Rectal smooth muscle tissue (tissue), 1 donor: Measurements from ENCODE around the gene ZFHX3.

Source experiments
- H3K27ac ChIP-seq: one replicate; pipeline ENCODE4 v1.7.0; 2013; ENCODE audit warnings: low read depth, low read length, inconsistent platforms
- H3K27me3 ChIP-seq: one replicate; pipeline ENCODE4 v1.7.0; 2013; ENCODE audit warnings: low read length; ENCODE audit not compliant: control insufficient read depth, insufficient read depth
- H3K36me3 ChIP-seq: one replicate; pipeline ENCODE4 v1.7.0; 2013; ENCODE audit warnings: low read length; ENCODE audit not compliant: control insufficient read depth, insufficient read depth
- H3K4me1 ChIP-seq: one replicate; pipeline ENCODE4 v1.7.0; 2013; ENCODE audit warnings: low read length; ENCODE audit not compliant: control insufficient read depth, insufficient read depth
- H3K4me3 ChIP-seq: one replicate; pipeline ENCODE4 v1.7.0; 2013; ENCODE audit warnings: low read length
- H3K9ac ChIP-seq: one replicate; pipeline ENCODE4 v1.7.0; 2013; ENCODE audit warnings: low read length

Gene ZFHX3

GRCh38 chr16:73027685-73028111 is 20.2 kb downstream of the ZFHX3 start:
- Histone ChIP-seq H3K36me3 (no peaks in the 10 kb centered on the region), H3K9ac (no peak overlapping the region), H3K27me3 (no peaks in the 10 kb centered on the region)

GRCh38 chr16:73026754-73027684 is 20.9 kb downstream of the ZFHX3 start:
- Histone ChIP-seq H3K9ac (no peak overlapping the region), H3K27ac (no peak overlapping the region), H3K36me3 (no peaks in the 10 kb centered on the region), H3K27me3 (no peaks in the 10 kb centered on the region), H3K4me3 (no peak overlapping the region), H3K4me1 (peaks cover 7% of the 10 kb centered on the region)

More at GRCh38 chr16:73027685-73028111, 20.2 kb downstream of the ZFHX3 start:
- Histone ChIP-seq H3K27ac (no peak overlapping the region), H3K4me3 (no peak overlapping the region), H3K4me1 (peaks cover 7% of the 10 kb centered on the region)

- Histone ChIP-seq H3K4me1 (peaks cover 7% of the 10 kb centered on the region), H3K36me3 (no peaks in the 10 kb centered on the region), H3K27me3 (no peaks in the 10 kb centered on the region), H3K27ac (no peak overlapping the region), H3K9ac (no peak overlapping the region), H3K4me3 (no peak overlapping the region)
Measured at GRCh38 chr16:73025856-73026210, 22.1 kb downstream of the ZFHX3 start.

DNA sequence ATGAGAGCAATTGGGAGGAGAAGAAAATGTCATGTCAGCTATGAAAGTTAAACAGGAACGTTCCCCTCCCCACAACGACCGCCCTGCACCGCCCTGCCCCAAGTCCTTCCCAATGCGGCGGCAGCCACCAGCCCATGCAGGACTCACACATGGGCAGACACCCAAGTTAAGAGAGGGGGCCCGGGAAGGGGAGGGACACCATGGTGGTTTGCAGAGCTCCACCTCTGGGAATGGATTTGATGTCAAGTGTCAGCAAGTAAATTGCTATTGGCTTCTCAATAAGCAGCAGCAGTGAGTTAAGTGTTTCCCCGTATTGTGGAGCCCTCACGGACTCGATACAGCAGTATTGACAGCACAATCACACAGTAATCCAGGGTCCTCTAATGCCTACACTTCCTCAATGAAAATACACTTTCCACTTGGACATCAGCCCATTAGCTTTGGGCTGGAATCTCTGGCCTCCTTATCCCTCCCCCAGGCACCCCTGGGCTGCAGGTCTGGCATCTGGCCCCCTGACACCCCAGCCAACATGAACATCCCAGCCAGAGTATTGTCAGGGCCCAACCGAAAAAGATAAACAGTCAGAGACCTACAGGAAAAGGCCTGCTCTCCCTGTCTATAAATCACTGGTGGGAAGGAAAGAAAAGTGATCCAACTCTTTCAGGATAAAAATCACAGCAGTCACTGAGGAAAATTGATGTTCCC is 22.6 kb downstream of the ZFHX3 start:
- Histone ChIP-seq H3K4me3 (no peak overlapping the region), H3K27me3 (no peaks in the 10 kb centered on the region), H3K4me1 (peaks cover 7% of the 10 kb centered on the region), H3K9ac (no peak overlapping the region), H3K27ac (no peak overlapping the region), H3K36me3 (no peaks in the 10 kb centered on the region)

GRCh38 chr16:73024571-73025105 is 23.3 kb downstream of the ZFHX3 start:
- Histone ChIP-seq H3K4me3 (no peak overlapping the region), H3K27me3 (no peaks in the 10 kb centered on the region), H3K36me3 (no peaks in the 10 kb centered on the region), H3K9ac (no peak overlapping the region), H3K4me1 (peaks cover 8% of the 10 kb centered on the region), H3K27ac (no peak overlapping the region)

GRCh38 chr16:73023752-73024570 is 24.0 kb downstream of the ZFHX3 start:
- Histone ChIP-seq H3K27ac (no peak overlapping the region), H3K36me3 (no peaks in the 10 kb centered on the region), H3K4me3 (no peak overlapping the region), H3K4me1 (peaks cover 13% of the 10 kb centered on the region), H3K9ac (no peak overlapping the region), H3K27me3 (no peaks in the 10 kb centered on the region)

DNA sequence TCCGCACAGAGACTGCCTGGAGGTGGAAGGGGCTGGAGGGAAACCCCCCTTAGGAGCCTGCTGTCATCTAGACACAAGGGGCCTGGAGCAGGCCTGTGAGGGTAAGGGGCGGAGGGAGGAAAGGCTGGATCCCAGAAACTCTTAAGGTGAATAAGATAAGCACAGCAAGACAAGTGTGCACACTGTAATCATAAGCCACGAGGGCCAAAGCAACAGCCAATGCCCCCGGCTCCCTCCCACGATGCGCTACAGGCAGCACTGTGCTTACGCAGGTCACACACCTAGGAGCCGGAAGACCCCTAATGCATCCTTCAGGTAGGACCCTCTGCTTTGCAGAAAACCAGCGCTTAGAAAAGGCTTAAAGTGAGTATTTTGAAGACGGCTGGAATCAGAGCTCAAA is 24.6 kb downstream of the ZFHX3 start:
- no peaks in the 10 kb centered on the region for H3K36me3 ChIP-seq
- no peak overlapping the region for H3K9ac ChIP-seq
- peaks cover 13% of the 10 kb centered on the region for H3K4me1 ChIP-seq
- H3K27ac ChIP-seq: no peak overlapping the region
- H3K27me3 ChIP-seq: no peaks in the 10 kb centered on the region
- no peak overlapping the region for H3K4me3 ChIP-seq

- H3K4me3 ChIP-seq: no peak overlapping the region
- H3K27me3 ChIP-seq: no peaks in the 10 kb centered on the region
- H3K36me3 ChIP-seq: no peaks in the 10 kb centered on the region
- H3K4me1 ChIP-seq: peaks cover 13% of the 10 kb centered on the region
- no peak overlapping the region for H3K27ac ChIP-seq
- no peak overlapping the region for H3K9ac ChIP-seq
Measured at GRCh38 chr16:73022534-73022933, 25.4 kb downstream of the ZFHX3 start.

- no peak overlapping the region for H3K9ac ChIP-seq
- no peaks in the 10 kb centered on the region for H3K27me3 ChIP-seq
- no peak overlapping the region for H3K27ac ChIP-seq
- H3K4me3 ChIP-seq: no peak overlapping the region
- H3K4me1 ChIP-seq: peaks cover 13% of the 10 kb centered on the region
- no peaks in the 10 kb centered on the region for H3K36me3 ChIP-seq
Measured at GRCh38 chr16:73021866-73022495, 25.9 kb downstream of the ZFHX3 start.

GRCh38 chr16:73020409-73020884 is 27.5 kb downstream of the ZFHX3 start:
- H3K9ac ChIP-seq: no peak overlapping the region
- no peak overlapping the region for H3K27ac ChIP-seq
- H3K27me3 ChIP-seq: no peaks in the 10 kb centered on the region
- H3K4me1 ChIP-seq: peaks cover 11% of the 10 kb centered on the region
- no peak overlapping the region for H3K4me3 ChIP-seq
- H3K36me3 ChIP-seq: no peaks in the 10 kb centered on the region

DNA sequence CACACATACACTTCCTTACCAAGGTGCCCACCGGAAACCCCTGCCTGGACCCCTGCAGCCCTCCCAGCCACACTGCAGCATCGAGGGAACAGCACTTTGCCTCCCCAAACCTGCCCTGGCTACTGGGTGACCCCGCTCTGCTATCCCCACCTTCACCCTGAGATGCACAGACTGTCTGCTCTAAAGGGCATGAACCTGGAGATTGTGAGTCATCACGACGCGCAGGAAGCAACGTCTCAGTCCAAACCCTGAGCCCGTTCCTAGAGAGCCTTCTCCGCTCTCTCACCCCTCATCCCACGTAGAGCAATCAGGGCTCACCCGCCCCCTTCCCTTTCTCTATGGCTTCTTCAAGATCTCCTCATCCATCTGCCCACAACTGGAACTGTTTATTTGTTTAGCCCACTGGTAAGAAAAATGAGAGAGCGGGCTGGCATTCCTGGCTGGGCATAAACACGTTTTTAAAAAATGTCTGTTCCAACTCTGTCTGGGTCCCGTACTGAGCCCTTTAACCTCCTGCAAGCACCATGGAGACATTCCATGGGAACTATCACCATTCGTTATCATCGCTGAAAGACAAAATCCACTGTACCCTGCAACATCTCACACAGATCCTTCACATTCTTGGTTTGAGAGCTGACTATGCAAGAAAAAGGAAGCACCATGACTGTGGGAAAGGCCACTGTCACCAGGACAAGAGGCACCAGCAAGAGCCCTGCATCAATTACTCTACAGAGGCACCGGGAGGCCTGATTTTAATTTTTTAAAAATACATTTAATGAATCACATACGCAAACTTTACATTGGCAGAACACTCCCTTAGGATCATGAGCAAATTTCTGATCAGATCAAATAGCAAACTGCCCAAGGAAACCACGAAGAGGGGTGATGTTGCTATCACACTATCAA is 28.2 kb downstream of the ZFHX3 start:
- Histone ChIP-seq H3K27ac (no peak overlapping the region), H3K4me1 (peaks cover 8% of the 10 kb centered on the region), H3K9ac (no peak overlapping the region), H3K27me3 (no peaks in the 10 kb centered on the region), H3K36me3 (no peaks in the 10 kb centered on the region), H3K4me3 (no peak overlapping the region)
